ENCODE results near the gene SKAP2.

The SKAP2 gene

GRCh38 chr7:26879671-26880070, 15.3 kb upstream of the SKAP2 start:
- H3K36me3 ChIP-seq (ENCODE audit: insufficient read depth, low read length), result no peaks in the 10 kb centered on the region
- H3K9me3 ChIP-seq (ENCODE audit: insufficient read depth, low read length, severe bottlenecking), result no peaks in the 10 kb centered on the region
- TF ChIP-seq CTCF (IDR thresholded peaks at IDR 0.05; ENCODE audit: borderline replicate concordance, extremely low read depth, low read length, poor library complexity, severe bottlenecking) (no peak), EZH2 (IDR thresholded peaks at IDR 0.05; ENCODE audit: borderline replicate concordance, low read depth, low read length, severe bottlenecking) (no peak)
- H3K79me2 ChIP-seq (ENCODE audit: insufficient read depth, low read length), result no peaks in the 10 kb centered on the region
- H3K4me2 ChIP-seq (ENCODE audit: insufficient read depth, low read length), result no peak overlapping the region
- DNase-seq (no peak), ATAC-seq (ENCODE audit: insufficient read depth, low read depth) (no peak)
- H3K27ac ChIP-seq (ENCODE audit: low read length), result no peak overlapping the region
- H2AFZ ChIP-seq (ENCODE audit: low read depth, low read length), result no peak overlapping the region
- no peak overlapping the region for H3K4me3 ChIP-seq (ENCODE audit: low read depth in 1 of 2, low read length in 2 of 2)
- no peaks in the 10 kb centered on the region for H4K20me1 ChIP-seq (ENCODE audit: insufficient read depth, low read length)
- H3K9ac ChIP-seq (ENCODE audit: low read depth, low read length), result no peak overlapping the region
- no peaks in the 10 kb centered on the region for H3K27me3 ChIP-seq (ENCODE audit: insufficient read depth, low read length, poor library complexity)
- no peaks in the 10 kb centered on the region for H3K4me1 ChIP-seq (ENCODE audit: insufficient read depth, low read length)

GRCh38 chr7:26868841-26869495, 4.6 kb upstream of the SKAP2 start:
- H3K27me3 ChIP-seq (ENCODE audit: insufficient read depth, low read length, poor library complexity), result peaks cover 5% of the 10 kb centered on the region
- H3K9me3 ChIP-seq (ENCODE audit: insufficient read depth, low read length, severe bottlenecking), result no peaks in the 10 kb centered on the region
- H3K9ac ChIP-seq (ENCODE audit: low read depth, low read length), result no peak overlapping the region
- peaks cover 10% of the 10 kb centered on the region; the same call in 1 of the 2 replicates for H3K4me1 ChIP-seq (ENCODE audit: insufficient read depth, low read length)
- DNase-seq, result no peak
- ATAC-seq (ENCODE audit: insufficient read depth, low read depth), result no peak
- H3K79me2 ChIP-seq (ENCODE audit: insufficient read depth, low read length), result peaks cover 3% of the 10 kb centered on the region
- no peaks in the 10 kb centered on the region; the same call in 1 of the 2 replicates for H3K36me3 ChIP-seq (ENCODE audit: insufficient read depth, low read length)
- no peak for TF ChIP-seq EZH2 (IDR thresholded peaks at IDR 0.05; ENCODE audit: borderline replicate concordance, low read depth, low read length, severe bottlenecking)
- TF ChIP-seq CTCF (IDR thresholded peaks at IDR 0.05; ENCODE audit: borderline replicate concordance, extremely low read depth, low read length, poor library complexity, severe bottlenecking), result no peak
- H3K4me2 ChIP-seq (ENCODE audit: insufficient read depth, low read length), result no peak overlapping the region
- H2AFZ ChIP-seq (ENCODE audit: low read depth, low read length), result no peak overlapping the region
- H3K4me3 ChIP-seq (ENCODE audit: low read depth in 1 of 2, low read length in 2 of 2), result no peak overlapping the region
- H4K20me1 ChIP-seq (ENCODE audit: insufficient read depth, low read length), result no peaks in the 10 kb centered on the region
- H3K27ac ChIP-seq (ENCODE audit: low read length), result no peak overlapping the region

- Histone ChIP-seq H3K4me3 (ENCODE audit: low read depth in 1 of 2, low read length in 2 of 2) (peak overlapping the region; percentile 63 to 85), H3K36me3 (ENCODE audit: insufficient read depth, low read length) (no peaks in the 10 kb centered on the region; the same call in 1 of the 2 replicates), H3K9me3 (ENCODE audit: insufficient read depth, low read length, severe bottlenecking) (no peaks in the 10 kb centered on the region), H3K27ac (ENCODE audit: low read length) (peak overlapping the region; percentile 95), H3K4me1 (ENCODE audit: insufficient read depth, low read length) (peaks cover 25% of the 10 kb centered on the region), H4K20me1 (ENCODE audit: insufficient read depth, low read length) (no peaks in the 10 kb centered on the region), H2AFZ (ENCODE audit: low read depth, low read length) (peak overlapping the region; percentile 98), H3K79me2 (ENCODE audit: insufficient read depth, low read length) (peaks cover 19% of the 10 kb centered on the region), H3K27me3 (ENCODE audit: insufficient read depth, low read length, poor library complexity) (no peaks in the 10 kb centered on the region), H3K9ac (ENCODE audit: low read depth, low read length) (peak overlapping the region; percentile 85), H3K4me2 (ENCODE audit: insufficient read depth, low read length) (peak overlapping the region; percentile 85)
- DNase-seq (no peak), ATAC-seq (ENCODE audit: insufficient read depth, low read depth) (peak; percentile 50)
- TF ChIP-seq CTCF (IDR thresholded peaks at IDR 0.05; ENCODE audit: borderline replicate concordance, extremely low read depth, low read length, poor library complexity, severe bottlenecking) (no peak), EZH2 (IDR thresholded peaks at IDR 0.05; ENCODE audit: borderline replicate concordance, low read depth, low read length, severe bottlenecking) (no peak)
Measured at GRCh38 chr7:26865094-26865388, 651 bp upstream of the SKAP2 start.
